B cell (primary cell): ENCODE results near the gene RPL28. TPM values are rescaled to one million over a fixed set of nuclear protein-coding genes. Genes with fewer than 3 reads are reported as not detected.

Experiments used
- ATAC-seq: fragments of 200-7000 bp; cut with Tn5 transposase; one replicate; pipeline ENCODE4 v1.10.0; 2021; ENCODE audit warnings: low read depth, mild to moderate bottlenecking, moderate number of reproducible peaks, moderate library complexity
- CTCF ChIA-PET: fragments of 350-600 bp; sonication (Branson Sonifier 250); formaldehyde crosslinking; loops from one replicate; lab custom pipeline; 2021; ENCODE audit warnings: antibody characterized with exemption, inconsistent platforms; lab: Charles Lee
- POLR2A ChIA-PET: fragments of 350-600 bp; sonication (Branson Sonifier 250); formaldehyde crosslinking; loops from one replicate; lab custom pipeline; 2021; ENCODE audit warnings: antibody characterized with exemption; lab: Charles Lee
- DNase-seq: peaks from one replicate; pipeline ENCODE4 v3.0.0; 2013
- H2AFZ ChIP-seq: 2 replicates; pipeline ENCODE4 v1.6.1; 2012; ENCODE audit warnings: mild to moderate bottlenecking, low read depth, low read length; ENCODE audit not compliant: insufficient read depth, poor library complexity, severe bottlenecking
- H3K27ac ChIP-seq, 2 donors: 1 replicate in 1 of 2; 2 replicates in 1 of 2; pipeline ENCODE4 v1.5.1; 2012 to 2013; ENCODE audit warnings: low read length in 2 of 2, mild to moderate bottlenecking in 2 of 2, moderate library complexity in 1 of 2
- H3K27me3 ChIP-seq, 4 experiments: fragments of 200-600 bp in 1 of 4; sonication (generic) in 1 of 4; replicated peaks in 1 of 4; 1 replicate in 2 of 4; 2 replicates in 2 of 4; pipeline versions ENCODE4 v1.6.1 to v1.7.0; 2013 to 2016; ENCODE audit warnings: low read length in 3 of 4, mild to moderate bottlenecking in 2 of 4, mixed read lengths in 1 of 4, moderate library complexity in 1 of 4; ENCODE audit not compliant: insufficient read depth in 4 of 4, control insufficient read depth in 3 of 4; ENCODE audit errors: control extremely low read depth in 1 of 4
- H3K36me3 ChIP-seq, 2 experiments: replicated peaks in 1 of 2; 1 replicate in 1 of 2; 2 replicates in 1 of 2; pipeline versions ENCODE4 v1.6.1 to v1.7.1; 2013; ENCODE audit warnings: low read length in 1 of 2; ENCODE audit not compliant: insufficient read depth in 2 of 2, control insufficient read depth in 1 of 2; ENCODE audit errors: control extremely low read depth in 1 of 2, extremely low read depth in 1 of 2
- H3K4me1 ChIP-seq, 2 donors: fragments of 200-600 bp in 1 of 2; sonication (generic) in 1 of 2; 1 replicate in 1 of 2; 2 replicates in 1 of 2; pipeline versions ENCODE4 v1.5.1 to v1.6.1; 2013 to 2017; ENCODE audit warnings: low read length in 2 of 2; ENCODE audit not compliant: control insufficient read depth in 2 of 2, insufficient read depth in 2 of 2
- H3K4me2 ChIP-seq: replicated peaks from 2 replicates; pipeline ENCODE3; 2012; ENCODE audit warnings: mild to moderate bottlenecking, low read depth, low read length; ENCODE audit not compliant: poor library complexity, severe bottlenecking
- H3K4me3 ChIP-seq, 5 experiments: fragments of 200-600 bp in 1 of 5; sonication (generic) in 1 of 5; 1 replicate in 3 of 5; 2 replicates in 2 of 5; pipeline versions ENCODE4 v1.5.1 to v1.7.0; 2011 to 2016; ENCODE audit warnings: low read length in 4 of 5, mild to moderate bottlenecking in 4 of 5, low read depth in 2 of 5, control low read depth in 1 of 5, moderate library complexity in 1 of 5; ENCODE audit not compliant: insufficient read depth in 1 of 5; ENCODE audit errors: control extremely low read depth in 1 of 5, extremely low read depth in 1 of 5
- H3K79me2 ChIP-seq: fragments of 200-600 bp; sonication (generic); one replicate; pipeline ENCODE4 v1.6.0; 2016; ENCODE audit warnings: low read length; ENCODE audit not compliant: control insufficient read depth, insufficient read depth
- H3K9ac ChIP-seq: fragments of 200-600 bp; sonication (generic); 2 replicates; pipeline ENCODE4 v1.6.1; 2017; ENCODE audit warnings: mild to moderate bottlenecking, low read length, moderate library complexity
- H3K9me3 ChIP-seq, 3 donors: one replicate each; pipeline versions ENCODE4 v1.6.1 to v1.7.1; 2013; ENCODE audit warnings: low read length in 2 of 3; ENCODE audit not compliant: control insufficient read depth in 2 of 3, insufficient read depth in 1 of 3; ENCODE audit errors: control extremely low read depth in 1 of 3
- H4K20me1 ChIP-seq: 2 replicates; pipeline ENCODE4 v1.6.0; 2012; ENCODE audit warnings: mild to moderate bottlenecking, low read length; ENCODE audit not compliant: insufficient read depth, control insufficient read depth, poor library complexity, severe bottlenecking
- H3K27ac Mint-ChIP-seq: one replicate; pipeline ENCODE4 v1.8.0; 2021; ENCODE audit warnings: mixed read lengths
- H3K27me3 Mint-ChIP-seq: one replicate; pipeline ENCODE4 v1.8.0; 2021; ENCODE audit warnings: mixed read lengths
- H3K4me1 Mint-ChIP-seq: one replicate; pipeline ENCODE4 v1.8.0; 2021; ENCODE audit warnings: mixed read lengths
- H3K4me3 Mint-ChIP-seq: one replicate; pipeline ENCODE4 v1.8.0; 2021; ENCODE audit warnings: mixed read lengths
- H3K9me3 Mint-ChIP-seq: one replicate; pipeline ENCODE4 v1.8.0; 2022; ENCODE audit warnings: mixed read lengths; ENCODE audit not compliant: insufficient read depth
- CTCF ChIP-seq: fragments of 200-600 bp; IDR thresholded peaks from one replicate; pipeline ENCODE4 v1.8.0; 2022; ENCODE audit warnings: antibody characterized with exemption, mild to moderate bottlenecking
- EZH2 ChIP-seq: IDR thresholded peaks from 2 replicates; pipeline ENCODE4 v1.6.1; 2012; ENCODE audit warnings: borderline replicate concordance, low read depth, mild to moderate bottlenecking, moderate library complexity, low read length; ENCODE audit not compliant: insufficient read depth, poor library complexity, severe bottlenecking
- WGBS: methylation state at CpG from one replicate; pipeline ENCODE4 v1.1.5; 2013; ENCODE audit warnings: missing lambda C conversion rate; ENCODE audit not compliant: insufficient coverage; 5-methylcytosine and 5-hydroxymethylcytosine counted together
- intact Hi-C: fragments of 100-400 bp; cut with micrococcal nuclease; formaldehyde crosslinking; loops from one replicate; pipeline ENCODE4 v1.10.0; 2022
- polyA plus RNA-seq: library from polyadenylated mRNA; depleted of rRNA; stranded (reverse); fragments of >200 nt; gene quantifications from 2 replicates; pipeline ENCODE4 v1.2.3, GENCODE V29; 2012
- total RNA-seq, 2 donors: library from RNA; stranded (reverse); fragments of 120-200 nt in 1 of 2; gene quantifications; 1 replicate in 1 of 2; 2 replicates in 1 of 2; pipeline versions ENCODE4 v1.2.3 to v1.2.4, GENCODE V29; 2013 to 2022

Gene RPL28
- total and polyA plus RNA-seq, 2 donors (not counting 1 experiment from before 2014, with no cell fraction given): 2,578 to 4,661 TPM

- no peaks in the 10 kb centered on the region for H3K79me2 ChIP-seq
- CTCF ChIA-PET: no interaction called here
- no peaks in the 10 kb centered on the region for H3K9me3 Mint-ChIP-seq
Observed at GRCh38 chr19:55360902-55361301, 24.8 kb upstream of the RPL28 start.

More at GRCh38 chr19:55360902-55361301, 24.8 kb upstream of the RPL28 start:
- Histone ChIP-seq H3K4me3 (no peak overlapping the region), H4K20me1 (no peaks in the 10 kb centered on the region), H3K27me3 (peaks cover 0 to 10% (median 3%) of the 10 kb centered on the region in 4 experiments), H3K4me2 (no peak overlapping the region), H2AFZ (no peak overlapping the region), H3K9ac (no peak overlapping the region), H3K9me3 (peaks cover 0 to 3% (median 0%) of the 10 kb centered on the region in 3 donors), H3K4me1 (no peaks in the 10 kb centered on the region), H3K36me3 (no peaks in the 10 kb centered on the region), H3K27ac (no peak overlapping the region)
- DNase-seq (no peak), ATAC-seq (no peak)
- Mint-ChIP-seq H3K27me3 (peaks cover 14% of the 10 kb centered on the region), H3K4me1 (no peaks in the 10 kb centered on the region), H3K4me3 (no peak overlapping the region), H3K27ac (no peak overlapping the region)
- 86% methylated on average over 14 of the region's 16 CpGs for WGBS
- TF ChIP-seq EZH2 (no peak), CTCF (no peak)
- POLR2A ChIA-PET: no interaction called here
- intact Hi-C loops: no loop called here
